Keratinocyte (primary cell): Measurements from ENCODE around the gene ZNF79.

Experiments
- EZH2 ChIP-seq: IDR thresholded peaks from one replicate; pipeline ENCODE4 v1.6.1; 2012; ENCODE audit warnings: inconsistent platforms, mild to moderate bottlenecking, low read length, moderate library complexity
- TF ChIP-seq, protein P1 (sequence below), 3 experiments: IDR thresholded peaks in 1 of 3; conservative IDR thresholded peaks in 1 of 3; optimal IDR thresholded peaks in 1 of 3; 2 replicates in 2 of 3; 3 replicates in 1 of 3; pipeline versions ENCODE3 to v1.5.1; 2011; ENCODE audit warnings: low read length in 3 of 3, mild to moderate bottlenecking in 3 of 3, moderate library complexity in 2 of 3, control low read depth in 1 of 3, inconsistent platforms in 1 of 3; ENCODE audit not compliant: insufficient read depth in 2 of 3; ENCODE audit errors: extremely low read depth in 1 of 3

- TF ChIP-seq, protein P1, sequence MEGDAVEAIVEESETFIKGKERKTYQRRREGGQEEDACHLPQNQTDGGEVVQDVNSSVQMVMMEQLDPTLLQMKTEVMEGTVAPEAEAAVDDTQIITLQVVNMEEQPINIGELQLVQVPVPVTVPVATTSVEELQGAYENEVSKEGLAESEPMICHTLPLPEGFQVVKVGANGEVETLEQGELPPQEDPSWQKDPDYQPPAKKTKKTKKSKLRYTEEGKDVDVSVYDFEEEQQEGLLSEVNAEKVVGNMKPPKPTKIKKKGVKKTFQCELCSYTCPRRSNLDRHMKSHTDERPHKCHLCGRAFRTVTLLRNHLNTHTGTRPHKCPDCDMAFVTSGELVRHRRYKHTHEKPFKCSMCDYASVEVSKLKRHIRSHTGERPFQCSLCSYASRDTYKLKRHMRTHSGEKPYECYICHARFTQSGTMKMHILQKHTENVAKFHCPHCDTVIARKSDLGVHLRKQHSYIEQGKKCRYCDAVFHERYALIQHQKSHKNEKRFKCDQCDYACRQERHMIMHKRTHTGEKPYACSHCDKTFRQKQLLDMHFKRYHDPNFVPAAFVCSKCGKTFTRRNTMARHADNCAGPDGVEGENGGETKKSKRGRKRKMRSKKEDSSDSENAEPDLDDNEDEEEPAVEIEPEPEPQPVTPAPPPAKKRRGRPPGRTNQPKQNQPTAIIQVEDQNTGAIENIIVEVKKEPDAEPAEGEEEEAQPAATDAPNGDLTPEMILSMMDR (optimal IDR thresholded peaks at IDR 0.05 in 1 of 3, IDR thresholded peaks at IDR 0.05 in 1 of 3, conservative IDR thresholded peaks at IDR 0.05 in 1 of 3; ENCODE audit: extremely low read depth in 1 of 3, insufficient read depth in 2 of 3, low read length in 3 of 3), result no peak
- no peak for TF ChIP-seq EZH2
These were observed 49.3 kb downstream of the ZNF79 start for GRCh38 chr9:127473501-127473900.
